Thoracic aorta (tissue), 2 donors: Measurements from ENCODE around the gene PCDHA13. TPM values are rescaled to one million over a fixed set of nuclear protein-coding genes. Genes with fewer than 3 reads are reported as not detected.
"Not testable (repeated sequence)": the region's sequence is repeated elsewhere in the genome, so short reads cannot be mapped to it uniquely, and the experiment has no call there.

Experiments
- ATAC-seq: fragments of 150-250 bp; one replicate; pipeline ENCODE4 v1.8.0; 2017; ENCODE audit warnings: low read depth; ENCODE audit not compliant: insufficient number of reproducible peaks, low FRiP score
- DNase-seq: peaks from one replicate; pipeline ENCODE4 v3.0.0-alpha.2; 2020; ENCODE audit warnings: low spot score
- H3K27ac ChIP-seq, 2 donors: fragments of 200-600 bp; sonication (generic); 1 replicate in 1 of 2; 2 replicates in 1 of 2; pipeline ENCODE4 v1.5.1; 2016; ENCODE audit warnings: mild to moderate bottlenecking in 2 of 2, moderate library complexity in 2 of 2
- H3K27me3 ChIP-seq: fragments of 200-600 bp; sonication (generic); replicated peaks from 2 replicates; pipeline ENCODE4 v1.6.0; 2016; ENCODE audit warnings: mild to moderate bottlenecking; ENCODE audit not compliant: insufficient read depth
- H3K36me3 ChIP-seq: fragments of 200-600 bp; sonication (generic); one replicate; pipeline ENCODE4 v1.5.1; 2016
- H3K4me1 ChIP-seq, 2 donors: fragments of 200-600 bp; sonication (generic); 1 replicate in 1 of 2; 2 replicates in 1 of 2; pipeline versions ENCODE4 v1.5.1 to v1.6.0; 2016; ENCODE audit warnings: low read depth in 2 of 2, mild to moderate bottlenecking in 1 of 2; ENCODE audit not compliant: control insufficient read depth in 1 of 2
- H3K4me3 ChIP-seq: fragments of 200-600 bp; sonication (generic); 2 replicates; pipeline ENCODE4 v1.5.1; 2016; ENCODE audit warnings: mild to moderate bottlenecking
- H3K9me3 ChIP-seq: fragments of 200-600 bp; sonication (generic); 2 replicates; pipeline ENCODE4 v1.5.1; 2016
- CTCF ChIP-seq: fragments of 200-600 bp; sonication (generic); IDR thresholded peaks from one replicate; pipeline ENCODE4 v1.5.1; 2019; ENCODE audit warnings: antibody characterized with exemption
- total RNA-seq, 2 donors: library from RNA; depleted of rRNA; stranded (reverse); fragments of >200 nt; gene quantifications; one replicate each; pipeline versions ENCODE4 v1.1.0 to v1.2.3, GENCODE V29; 2016

The PCDHA13 gene
- total RNA-seq, 2 donors from 2014 or later = 0.54 to 0.56 TPM

- no peak within 1 kb of the TSS for H3K27ac ChIP-seq
- peaks cover 37% of the 10 kb centered on the region for H3K9me3 ChIP-seq
- DNase-seq (no peak), ATAC-seq (no peak)
- H3K27me3 ChIP-seq = no peaks in the 10 kb centered on the region
- TF ChIP-seq CTCF = no peak
- no peaks in the 10 kb centered on the region for H3K36me3 ChIP-seq
- H3K4me3 ChIP-seq = no peak within 1 kb of the TSS
- no peaks in the 10 kb centered on the region for H3K4me1 ChIP-seq
These were observed 40.7 kb upstream of the PCDHA13 start, which contains the start of gene PCDHA8 for GRCh38 chr5:140840978-140841962. Gene PCDHA8 (plus strand): TSS chr5:140841187. CDS start chr5:140841322, 135 bp downstream.

- no peak overlapping the region for H3K27ac ChIP-seq
- no peaks in the 10 kb centered on the region for H3K27me3 ChIP-seq
- TF ChIP-seq CTCF = no peak
- H3K4me1 ChIP-seq = no peaks in the 10 kb centered on the region
- no peak for ATAC-seq
- no peak overlapping the region for H3K4me3 ChIP-seq
- no peak for DNase-seq
- H3K36me3 ChIP-seq = no peaks in the 10 kb centered on the region
- peaks cover 34% of the 10 kb centered on the region for H3K9me3 ChIP-seq
These were observed 38.9 kb upstream of the PCDHA13 start for GRCh38 chr5:140842798-140843733.

GRCh38 chr5:140848139-140849102 is 33.5 kb upstream of the PCDHA13 start, which contains the start of gene PCDHA9:
Gene PCDHA9 (plus strand): TSS chr5:140848382. CDS start chr5:140848496, 114 bp downstream.
- peaks cover 21% of the 10 kb centered on the region for H3K9me3 ChIP-seq
- H3K4me1 ChIP-seq, ATAC-seq, H3K27ac ChIP-seq, DNase-seq, H3K36me3 ChIP-seq, H3K27me3 ChIP-seq, H3K4me3 ChIP-seq: not testable (repeated sequence)

- H3K4me3 ChIP-seq, H3K27ac ChIP-seq, DNase-seq, H3K27me3 ChIP-seq, ATAC-seq, H3K36me3 ChIP-seq, H3K4me1 ChIP-seq: not testable (repeated sequence)
- peaks cover 15% of the 10 kb centered on the region for H3K9me3 ChIP-seq
These were observed 31.9 kb upstream of the PCDHA13 start for GRCh38 chr5:140849831-140850634.
